HG03521 (cell line): ENCODE results near the gene TNFRSF1B.

Experiments used
- ATAC-seq: cut with Tn5 transposase; IDR thresholded peaks from one replicate; pipeline ENCODE4 v1.9.1; 2021; ENCODE audit warnings: mild to moderate bottlenecking, moderate library complexity; ENCODE audit not compliant: unreplicated experiment

The TNFRSF1B gene

DNA sequence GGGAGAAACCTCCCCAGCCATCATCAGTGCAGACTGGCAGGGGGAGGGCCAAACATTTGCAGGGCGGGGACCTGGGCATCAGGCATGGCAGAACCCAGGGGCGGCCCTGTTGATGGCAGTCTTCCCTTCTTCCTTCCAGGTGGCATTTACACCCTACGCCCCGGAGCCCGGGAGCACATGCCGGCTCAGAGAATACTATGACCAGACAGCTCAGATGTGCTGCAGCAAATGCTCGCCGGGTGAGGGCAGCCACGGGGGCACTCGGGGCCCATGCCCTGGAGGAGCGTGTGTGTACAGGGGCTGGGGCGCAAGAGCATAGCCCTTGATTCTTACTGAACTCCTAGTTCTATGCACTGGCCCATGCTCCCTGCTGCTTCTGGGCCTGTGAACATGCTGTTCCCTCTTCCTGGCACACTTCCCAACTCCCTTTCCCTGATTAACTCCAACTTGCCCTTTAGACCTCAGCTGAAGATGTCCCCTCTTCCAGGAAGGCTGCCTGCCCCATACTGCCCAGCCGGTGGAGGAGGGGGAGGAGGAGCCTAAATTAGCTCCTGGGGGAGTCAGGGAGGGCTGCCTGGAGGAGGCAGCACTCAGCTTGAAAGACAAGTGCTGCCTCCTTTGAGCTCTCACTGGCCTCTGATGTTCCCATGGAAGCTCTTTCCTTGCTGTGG, 22.0 kb downstream of the TNFRSF1B start:
- ATAC-seq, result no peak

DNA sequence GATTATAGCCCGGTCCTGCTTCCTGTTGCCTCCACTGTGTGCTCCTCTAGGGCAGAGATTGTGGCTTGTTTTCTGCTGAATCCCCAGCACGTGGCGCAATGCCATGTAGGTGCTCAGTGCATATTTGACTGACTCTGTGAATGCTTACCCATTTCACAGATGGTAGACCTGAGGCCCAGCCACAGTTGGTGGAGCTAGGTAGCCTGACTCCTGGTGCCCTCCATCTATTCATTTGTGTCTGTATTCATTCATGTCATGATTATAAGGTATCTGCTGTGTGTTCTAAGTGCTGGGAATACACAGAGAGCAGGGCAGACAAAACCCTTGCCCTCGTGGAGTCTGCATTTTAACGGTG, 22.5 kb downstream of the TNFRSF1B start:
- ATAC-seq, result no peak

DNA sequence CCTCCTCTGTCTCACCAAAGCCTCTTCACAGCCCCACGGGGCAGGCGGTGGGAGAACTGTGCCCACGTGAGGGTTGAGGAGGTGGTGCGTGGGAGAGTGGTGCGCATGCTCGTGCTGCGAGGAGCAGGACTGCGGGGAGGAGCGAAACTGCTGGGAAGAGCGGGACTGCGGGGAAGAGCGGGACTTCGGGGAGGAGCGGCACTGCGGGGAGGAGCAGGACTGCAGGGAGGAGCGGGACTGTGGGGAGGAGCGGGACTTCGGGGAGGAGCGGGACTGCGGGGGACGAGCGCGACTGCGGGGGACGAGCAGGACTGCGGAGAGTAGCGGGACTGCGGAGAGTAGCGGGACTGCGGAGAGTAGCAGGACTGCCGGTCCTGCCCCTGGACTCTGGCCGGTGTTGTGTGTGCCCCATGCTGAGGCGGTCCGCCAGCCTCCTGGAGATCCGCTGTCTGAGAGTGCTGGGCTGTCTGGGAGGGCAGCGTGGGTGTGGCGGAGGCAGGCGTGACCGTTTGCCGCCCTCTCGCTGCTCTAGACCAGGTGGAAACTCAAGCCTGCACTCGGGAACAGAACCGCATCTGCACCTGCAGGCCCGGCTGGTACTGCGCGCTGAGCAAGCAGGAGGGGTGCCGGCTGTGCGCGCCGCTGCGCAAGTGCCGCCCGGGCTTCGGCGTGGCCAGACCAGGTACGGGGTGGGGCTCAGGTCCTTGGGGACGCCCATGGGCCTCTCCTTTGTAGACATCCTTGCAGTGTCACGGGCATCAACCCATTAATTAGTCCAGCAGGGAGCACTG, 24.6 kb downstream of the TNFRSF1B start:
- ATAC-seq, result no peak

DNA sequence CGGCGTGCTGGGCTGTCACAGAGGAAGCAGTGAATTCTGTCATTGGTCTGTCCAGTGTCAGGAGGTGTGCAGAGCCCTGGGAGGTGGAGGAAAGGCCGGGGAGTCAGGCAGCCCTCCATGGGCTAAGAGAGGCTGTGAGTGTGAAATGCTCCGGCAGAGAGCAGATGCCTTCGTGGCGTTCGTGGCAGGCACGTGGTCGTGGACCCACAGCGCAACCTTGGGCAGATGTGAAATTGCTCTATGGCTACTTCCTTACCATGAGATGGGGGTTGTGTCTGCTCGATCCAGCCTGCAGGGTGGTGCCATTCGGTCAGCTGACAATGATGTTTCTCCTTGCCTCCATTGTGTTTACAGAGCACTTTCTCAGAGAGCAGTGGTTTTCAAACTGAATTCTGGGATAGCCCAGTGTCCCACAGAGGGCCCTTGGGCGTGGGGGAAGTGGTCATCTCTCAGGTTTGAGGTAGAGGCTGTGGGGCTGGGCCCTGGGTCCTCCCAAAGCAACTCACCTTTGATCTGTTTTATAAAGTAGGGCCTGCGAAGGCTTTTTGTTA, 27.9 kb downstream of the TNFRSF1B start:
- ATAC-seq, result no peak

DNA sequence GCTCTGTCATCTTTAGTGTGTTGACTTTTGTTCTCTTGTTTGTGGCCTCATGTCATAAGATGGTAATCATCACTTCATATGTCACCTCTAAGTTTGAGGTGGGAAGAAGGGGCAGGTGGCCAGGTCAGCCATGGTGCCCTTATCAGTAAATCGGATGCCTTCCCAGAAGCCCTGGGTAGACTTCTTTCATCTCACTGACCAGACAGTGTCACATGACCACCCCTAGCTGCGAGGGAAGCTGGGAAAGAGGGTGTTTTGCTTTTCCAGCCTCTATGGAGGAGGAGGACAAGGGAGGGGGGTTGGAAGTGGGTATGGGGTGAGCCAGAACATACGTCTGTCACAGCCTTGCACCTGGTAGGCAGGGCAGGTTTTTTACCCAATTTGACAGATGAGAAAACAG, 28.6 kb downstream of the TNFRSF1B start:
- ATAC-seq, result no peak

DNA sequence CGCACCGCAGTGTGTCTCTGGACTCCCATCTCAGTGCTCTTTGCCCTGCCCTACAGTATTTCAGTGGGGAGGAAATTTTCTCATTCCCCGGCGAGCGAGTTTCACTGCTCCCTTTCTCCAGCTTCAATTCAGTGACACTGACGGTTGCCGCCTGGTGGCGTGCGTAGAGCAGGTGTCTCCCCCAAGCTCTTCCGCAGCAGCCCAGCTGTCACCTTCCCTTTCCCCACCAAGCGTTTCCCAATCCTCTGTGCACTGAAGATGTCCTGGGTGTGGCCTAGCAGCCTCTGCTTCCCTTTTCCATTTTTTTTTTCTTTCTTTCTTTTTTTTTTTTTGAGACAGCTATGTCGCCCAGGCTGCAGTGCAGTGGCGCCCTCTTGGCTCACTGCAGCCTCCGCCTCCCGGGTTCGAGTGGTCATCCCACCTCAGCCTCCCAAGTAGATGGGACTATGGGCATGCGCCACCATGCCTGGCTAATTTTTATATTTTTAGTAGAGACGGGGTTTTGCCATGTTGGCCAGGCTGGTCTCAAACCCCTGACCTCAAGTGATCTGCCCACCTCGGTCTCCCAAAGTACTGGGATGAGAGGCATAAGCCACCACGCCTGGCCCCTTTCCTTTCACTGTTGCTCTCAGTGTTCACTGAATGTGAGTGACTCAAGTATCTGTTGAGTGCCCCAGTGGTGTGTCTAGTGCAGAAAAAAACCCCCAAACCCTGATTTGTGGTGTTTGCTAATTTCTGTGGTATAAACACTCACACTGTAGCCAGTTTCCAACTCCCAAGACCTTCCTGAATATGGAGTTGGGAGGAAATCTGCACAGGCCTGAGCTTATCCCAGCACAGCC, 30.1 kb downstream of the TNFRSF1B start:
- ATAC-seq, result no peak

DNA sequence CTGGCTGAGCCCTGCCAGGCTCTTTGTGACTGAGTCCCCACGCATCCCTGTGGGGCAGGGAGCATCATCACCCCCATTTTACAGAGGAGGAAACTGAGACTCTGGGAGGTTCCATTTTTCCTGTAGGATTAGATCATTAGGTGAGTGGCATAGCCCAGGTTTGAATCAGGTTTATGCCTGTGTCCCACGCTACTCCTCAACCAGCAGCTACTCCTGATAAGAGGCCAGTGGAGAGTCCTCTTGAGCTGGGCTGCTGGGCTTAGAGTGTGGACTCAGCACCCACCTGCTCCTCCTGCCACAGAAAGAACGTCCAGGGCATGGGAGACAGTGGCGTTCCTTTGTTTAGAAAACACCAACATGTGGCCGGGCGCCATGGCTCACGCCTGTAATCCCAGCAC, 30.7 kb downstream of the TNFRSF1B start:
- ATAC-seq, result no peak

DNA sequence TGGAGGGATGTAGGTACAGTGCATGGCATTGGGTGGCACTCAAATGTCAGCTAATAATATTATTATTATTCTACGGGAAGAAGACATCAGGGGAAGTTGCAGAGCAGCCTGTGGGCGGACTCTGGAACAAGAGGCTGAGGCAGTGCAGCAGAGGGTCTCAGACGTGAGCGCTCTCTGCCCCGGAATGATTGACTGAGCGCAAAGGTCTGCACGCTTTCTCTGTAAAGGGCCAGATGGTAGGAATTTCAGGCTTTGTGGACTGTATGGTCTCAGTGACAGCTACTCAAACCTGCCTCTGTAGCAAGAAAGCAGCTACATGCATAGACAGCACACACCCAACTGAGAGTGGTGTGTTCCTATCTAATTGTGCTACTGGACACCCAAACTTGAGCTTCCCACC, 33.4 kb downstream of the TNFRSF1B start:
- ATAC-seq, result no peak

DNA sequence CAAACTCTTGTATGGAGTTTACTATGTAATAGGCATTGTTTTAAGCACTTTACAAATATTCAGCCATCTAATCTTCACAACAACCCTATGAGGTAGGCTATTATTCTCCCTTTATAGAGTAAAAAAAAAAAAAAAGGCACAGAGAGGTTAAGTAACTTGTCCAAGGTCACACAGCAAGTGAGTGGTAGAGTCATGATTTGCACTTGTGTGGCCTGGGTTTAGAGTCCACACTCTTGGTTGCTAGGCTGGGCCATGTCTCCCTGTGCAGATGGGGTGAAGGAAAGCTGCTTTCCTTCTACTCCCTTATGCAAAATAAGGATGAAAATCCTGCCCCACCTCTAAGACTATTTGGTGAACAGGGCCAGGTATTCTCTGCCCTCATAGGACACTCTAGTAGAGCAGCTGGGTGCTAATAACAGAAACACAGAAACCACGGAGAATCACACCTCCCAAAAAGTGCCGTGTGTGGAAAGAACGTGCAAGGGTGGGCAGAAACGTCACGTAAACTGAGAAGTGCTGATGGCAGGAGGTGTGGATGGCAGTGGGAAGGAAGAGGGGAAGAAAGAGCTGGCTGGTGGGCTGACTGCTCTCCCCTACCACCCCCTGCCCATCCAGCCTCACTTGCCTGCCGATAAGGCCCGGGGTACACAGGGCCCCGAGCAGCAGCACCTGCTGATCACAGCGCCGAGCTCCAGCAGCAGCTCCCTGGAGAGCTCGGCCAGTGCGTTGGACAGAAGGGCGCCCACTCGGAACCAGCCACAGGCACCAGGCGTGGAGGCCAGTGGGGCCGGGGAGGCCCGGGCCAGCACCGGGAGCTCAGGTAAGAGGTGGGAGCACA, 34.8 kb downstream of the TNFRSF1B start:
- ATAC-seq, result peak; percentile 34

DNA sequence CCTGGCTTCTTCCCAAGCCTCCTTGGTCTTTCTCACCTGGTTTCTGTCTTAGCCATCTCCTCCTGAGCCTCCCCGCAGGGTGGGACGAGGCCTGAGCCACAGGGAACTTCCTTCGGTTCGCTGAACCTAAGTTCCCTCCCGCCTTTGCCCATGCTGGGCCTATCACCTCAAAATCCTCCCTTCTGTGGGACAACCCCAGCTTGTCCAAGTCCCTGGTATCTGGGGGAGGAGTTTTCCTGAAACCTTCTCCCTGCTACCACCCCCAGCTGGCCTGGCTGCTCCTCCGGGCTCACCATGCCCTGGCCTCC, 35.4 kb downstream of the TNFRSF1B start:
- no peak for ATAC-seq

DNA sequence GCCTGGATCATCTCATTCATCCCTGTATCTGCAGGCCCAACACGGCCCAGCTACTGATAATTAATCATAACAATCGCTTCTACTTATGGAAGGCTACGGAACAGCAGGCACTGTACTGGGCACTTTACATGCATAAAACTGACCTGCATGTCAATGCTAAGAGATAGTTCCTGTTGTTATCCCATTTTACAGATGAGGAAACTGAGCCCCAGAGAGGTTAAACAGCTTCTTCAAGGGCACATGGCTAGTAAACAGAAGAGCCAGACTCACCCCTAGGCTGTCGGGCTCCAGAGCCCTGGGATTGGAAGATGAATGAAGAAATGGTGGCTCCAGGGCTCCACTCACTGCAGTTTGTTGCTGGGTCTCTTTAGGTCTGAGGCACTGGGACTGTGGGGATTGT, 35.8 kb downstream of the TNFRSF1B start:
- no peak for ATAC-seq

DNA sequence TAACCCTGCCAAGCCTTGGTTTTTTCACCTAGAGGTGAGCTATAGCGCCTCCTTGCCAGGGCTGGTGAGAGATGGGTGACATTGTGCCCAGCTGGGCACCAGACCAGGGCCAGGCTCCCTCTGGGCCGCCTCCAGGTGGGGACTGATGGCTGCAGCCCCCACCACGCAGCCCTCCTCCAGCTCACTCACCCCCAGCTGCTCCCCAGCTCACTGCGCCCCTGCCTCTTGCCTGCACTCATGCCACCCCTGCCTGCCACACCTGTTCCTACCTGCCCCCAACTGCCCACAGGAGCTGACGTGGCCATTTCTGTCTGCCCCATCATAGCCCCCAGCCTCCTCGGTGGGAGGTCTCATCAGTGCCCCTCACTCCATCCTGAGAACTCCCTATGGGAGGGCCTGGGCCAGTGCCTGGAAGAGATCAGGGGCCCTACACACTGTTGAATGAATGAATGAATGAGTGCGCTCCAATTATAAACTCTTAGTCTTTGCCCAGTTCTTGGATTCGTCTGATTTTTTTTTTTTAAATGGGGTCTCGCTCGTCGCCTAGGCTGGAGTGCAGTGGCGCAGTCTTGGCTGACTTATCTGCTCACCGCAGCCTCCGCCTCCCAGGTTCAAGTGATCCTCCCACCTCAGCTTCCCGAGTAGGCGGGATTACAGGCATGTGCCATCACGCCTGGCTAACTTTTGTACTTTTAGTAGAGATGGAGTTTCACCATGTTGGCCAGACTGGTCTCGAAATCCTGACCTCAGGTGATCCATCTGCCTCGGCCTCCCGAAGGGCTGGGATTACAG, 36.6 kb downstream of the TNFRSF1B start:
- no peak for ATAC-seq

DNA sequence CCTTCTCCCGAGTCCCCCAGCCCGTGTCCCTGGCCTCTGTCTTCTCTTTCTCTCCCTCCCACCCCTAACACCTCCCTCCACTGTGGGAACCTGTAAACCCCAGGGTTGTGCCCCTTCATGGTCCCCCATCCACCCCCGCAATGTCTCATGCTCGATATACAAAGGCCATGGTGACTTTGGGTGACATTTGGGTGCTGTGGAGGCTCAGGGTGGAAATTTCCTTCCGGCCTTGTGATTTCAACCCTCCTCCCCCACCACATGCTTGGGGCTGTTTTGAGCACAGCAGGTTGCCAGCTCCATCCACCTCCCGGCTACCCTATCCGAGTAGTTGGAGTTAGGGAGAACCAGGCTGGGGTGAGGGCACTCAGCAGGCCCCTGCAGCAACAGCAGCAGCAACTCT, 37.3 kb downstream of the TNFRSF1B start:
- no peak for ATAC-seq

DNA sequence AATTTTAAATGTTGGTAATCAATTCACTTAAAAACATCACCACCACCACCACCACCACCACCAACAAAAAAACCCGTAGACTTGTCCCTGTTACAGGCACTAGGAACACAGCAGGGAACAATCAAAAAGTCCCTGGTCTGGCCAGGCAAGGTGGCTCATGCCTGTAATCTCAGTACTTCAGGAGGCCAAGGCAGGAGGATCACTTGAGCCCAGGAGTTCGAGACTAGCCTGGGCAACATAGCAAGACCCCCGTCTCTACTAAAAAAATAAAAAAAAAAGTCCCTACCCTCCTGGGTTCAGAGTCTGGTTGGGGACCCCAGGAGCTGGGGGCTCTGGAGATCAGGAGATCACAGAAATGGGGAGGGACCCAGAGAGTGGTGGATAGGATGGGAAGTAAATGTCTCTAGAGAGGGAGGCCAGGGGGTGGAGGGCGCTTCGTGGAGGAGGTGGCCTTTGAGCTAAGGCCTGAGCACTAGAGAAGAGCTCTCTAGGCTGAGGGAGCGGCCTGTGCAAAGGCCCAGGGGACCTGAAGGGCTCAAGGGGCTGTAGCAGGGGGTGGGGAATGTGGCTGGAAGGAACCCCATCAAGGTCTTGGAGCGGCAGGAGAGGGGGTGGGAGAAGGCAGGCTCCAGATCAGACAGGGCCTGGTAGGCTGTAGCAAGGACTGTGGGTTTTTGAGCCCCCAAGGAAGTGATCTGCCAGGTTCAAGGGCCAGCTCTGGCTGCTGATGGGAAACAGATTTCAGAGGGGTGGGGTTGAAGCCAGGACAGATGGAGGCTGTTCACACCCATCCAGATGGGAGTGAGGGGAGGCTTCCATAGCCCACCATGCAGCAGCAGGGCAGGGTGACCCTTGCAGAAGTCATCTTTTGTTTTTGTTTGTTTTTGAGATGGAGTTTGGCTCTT, 38.2 kb downstream of the TNFRSF1B start:
- no peak for ATAC-seq

DNA sequence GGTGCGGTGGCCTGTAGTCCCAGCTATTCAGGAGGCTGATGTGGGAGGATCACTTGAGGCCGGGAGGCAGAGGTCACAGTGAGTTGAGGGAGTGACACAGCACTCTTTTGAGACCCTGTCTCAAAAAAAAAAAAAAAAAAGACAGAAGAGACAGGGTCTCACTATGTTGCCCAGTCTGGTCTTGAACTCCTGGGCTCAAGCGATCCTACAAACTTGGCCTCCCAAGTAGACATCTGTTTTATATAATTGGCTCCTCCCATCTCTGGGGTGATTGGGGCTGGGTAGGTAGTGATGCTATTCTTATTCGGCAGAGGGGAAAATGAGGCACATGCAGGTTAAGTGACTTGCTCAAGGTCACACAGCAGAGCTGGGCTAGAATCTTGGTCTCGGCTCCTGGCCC, 39.4 kb downstream of the TNFRSF1B start:
- ATAC-seq, result no peak

DNA sequence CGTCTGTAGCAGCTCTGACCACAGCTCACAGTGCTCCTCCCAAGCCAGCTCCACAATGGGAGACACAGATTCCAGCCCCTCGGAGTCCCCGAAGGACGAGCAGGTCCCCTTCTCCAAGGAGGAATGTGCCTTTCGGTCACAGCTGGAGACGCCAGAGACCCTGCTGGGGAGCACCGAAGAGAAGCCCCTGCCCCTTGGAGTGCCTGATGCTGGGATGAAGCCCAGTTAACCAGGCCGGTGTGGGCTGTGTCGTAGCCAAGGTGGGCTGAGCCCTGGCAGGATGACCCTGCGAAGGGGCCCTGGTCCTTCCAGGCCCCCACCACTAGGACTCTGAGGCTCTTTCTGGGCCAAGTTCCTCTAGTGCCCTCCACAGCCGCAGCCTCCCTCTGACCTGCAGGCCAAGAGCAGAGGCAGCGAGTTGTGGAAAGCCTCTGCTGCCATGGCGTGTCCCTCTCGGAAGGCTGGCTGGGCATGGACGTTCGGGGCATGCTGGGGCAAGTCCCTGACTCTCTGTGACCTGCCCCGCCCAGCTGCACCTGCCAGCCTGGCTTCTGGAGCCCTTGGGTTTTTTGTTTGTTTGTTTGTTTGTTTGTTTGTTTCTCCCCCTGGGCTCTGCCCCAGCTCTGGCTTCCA, 40.1 kb downstream of the TNFRSF1B start:
- no peak for ATAC-seq

DNA sequence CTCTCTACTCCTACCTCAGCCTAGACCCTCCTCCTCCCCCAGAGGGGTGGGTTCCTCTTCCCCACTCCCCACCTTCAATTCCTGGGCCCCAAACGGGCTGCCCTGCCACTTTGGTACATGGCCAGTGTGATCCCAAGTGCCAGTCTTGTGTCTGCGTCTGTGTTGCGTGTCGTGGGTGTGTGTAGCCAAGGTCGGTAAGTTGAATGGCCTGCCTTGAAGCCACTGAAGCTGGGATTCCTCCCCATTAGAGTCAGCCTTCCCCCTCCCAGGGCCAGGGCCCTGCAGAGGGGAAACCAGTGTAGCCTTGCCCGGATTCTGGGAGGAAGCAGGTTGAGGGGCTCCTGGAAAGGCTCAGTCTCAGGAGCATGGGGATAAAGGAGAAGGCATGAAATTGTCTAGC, 41.5 kb downstream of the TNFRSF1B start:
- ATAC-seq, result no peak

DNA sequence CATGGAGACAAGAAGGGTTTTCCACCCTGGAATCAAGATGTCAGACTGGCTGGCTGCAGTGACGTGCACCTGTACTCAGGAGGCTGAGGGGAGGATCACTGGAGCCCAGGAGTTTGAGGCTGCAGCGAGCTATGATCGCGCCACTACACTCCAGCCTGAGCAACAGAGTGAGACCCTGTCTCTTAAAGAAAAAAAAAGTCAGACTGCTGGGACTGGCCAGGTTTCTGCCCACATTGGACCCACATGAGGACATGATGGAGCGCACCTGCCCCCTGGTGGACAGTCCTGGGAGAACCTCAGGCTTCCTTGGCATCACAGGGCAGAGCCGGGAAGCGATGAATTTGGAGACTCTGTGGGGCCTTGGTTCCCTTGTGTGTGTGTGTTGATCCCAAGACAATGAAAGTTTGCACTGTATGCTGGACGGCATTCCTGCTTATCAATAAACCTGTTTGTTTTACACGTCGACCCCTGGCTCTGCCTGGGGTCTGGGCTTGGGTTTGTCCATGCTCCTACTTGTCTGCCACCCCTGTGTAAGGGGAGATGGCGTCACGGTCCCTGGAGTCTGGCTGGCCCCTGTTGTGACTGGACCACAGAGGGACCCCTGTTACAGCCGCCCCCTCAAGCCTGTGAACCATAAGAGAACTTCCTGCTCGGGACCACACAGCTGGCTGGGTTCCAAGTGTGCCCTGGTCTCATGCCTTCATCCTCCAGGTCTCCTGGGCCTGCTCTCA, 42.1 kb downstream of the TNFRSF1B start:
- ATAC-seq, result no peak
